Mesodermal cell (in vitro differentiated cells): ENCODE data around the gene CNN3.

Experiments used
- H3K27ac ChIP-seq: 2 replicates; pipeline ENCODE4 v1.7.0; 2013; ENCODE audit warnings: mild to moderate bottlenecking, low read depth, low read length, moderate library complexity; ENCODE audit not compliant: severe bottlenecking
- H3K36me3 ChIP-seq: 2 replicates; pipeline ENCODE4 v1.7.1; 2013; ENCODE audit warnings: mild to moderate bottlenecking, low read length, moderate library complexity; ENCODE audit not compliant: control insufficient read depth, insufficient read depth
- H3K4me1 ChIP-seq: one replicate; pipeline ENCODE4 v1.7.1; 2013; ENCODE audit warnings: mild to moderate bottlenecking, low read length; ENCODE audit not compliant: insufficient read depth, control insufficient read depth, poor library complexity, severe bottlenecking
- H3K4me3 ChIP-seq: 2 replicates; pipeline ENCODE4 v1.7.0; 2013; ENCODE audit warnings: low read length, control low read depth, mild to moderate bottlenecking; ENCODE audit not compliant: insufficient read depth, poor library complexity, severe bottlenecking; ENCODE audit errors: extremely low read depth
- H3K9me3 ChIP-seq: 2 replicates; pipeline ENCODE4 v1.7.1; 2013; ENCODE audit warnings: mild to moderate bottlenecking, low read length, moderate library complexity; ENCODE audit not compliant: control insufficient read depth
- WGBS, 2 experiments: methylation state at CpG; one replicate each; pipeline ENCODE4 v1.1.5; 2013; ENCODE audit warnings: missing lambda C conversion rate in 2 of 2; ENCODE audit not compliant: insufficient coverage in 2 of 2; 5-methylcytosine and 5-hydroxymethylcytosine counted together

Gene CNN3

GRCh38 chr1:94856004-94856403 is 70.9 kb downstream of the CNN3 start:
- Histone ChIP-seq H3K4me3 (no peak overlapping the region), H3K27ac (no peak overlapping the region), H3K4me1 (peaks cover 6% of the 10 kb centered on the region), H3K9me3 (no peaks in the 10 kb centered on the region), H3K36me3 (no peaks in the 10 kb centered on the region)
- no CpG with 5 or more reads among the region's 5 CpGs for WGBS, 2 experiments

DNA sequence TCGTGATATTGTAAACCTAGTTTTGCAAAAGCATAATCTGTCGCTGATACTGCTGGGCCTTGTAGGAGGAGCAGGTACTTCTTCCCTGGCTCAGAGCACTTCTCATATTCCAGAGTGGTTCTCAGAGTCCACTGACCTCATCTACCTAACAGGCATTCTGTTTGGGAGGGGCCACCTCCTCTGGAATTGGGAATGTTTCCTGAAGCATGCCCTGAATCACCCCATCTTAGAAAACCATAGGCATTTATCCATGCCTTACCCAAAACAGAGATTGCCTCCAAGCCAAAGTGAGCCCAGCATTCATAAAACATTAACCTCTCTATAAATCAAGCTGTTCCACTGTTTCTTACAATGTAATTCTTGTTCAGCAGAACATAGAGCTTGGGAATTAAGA is 71.6 kb downstream of the CNN3 start:
- H3K27ac ChIP-seq: no peak overlapping the region
- 88 to 96% methylated on average over 2 of the region's 2 CpGs for WGBS, 2 experiments
- no peaks in the 10 kb centered on the region for H3K9me3 ChIP-seq
- no peak overlapping the region for H3K4me3 ChIP-seq
- peaks cover 6% of the 10 kb centered on the region for H3K4me1 ChIP-seq
- no peaks in the 10 kb centered on the region for H3K36me3 ChIP-seq

DNA sequence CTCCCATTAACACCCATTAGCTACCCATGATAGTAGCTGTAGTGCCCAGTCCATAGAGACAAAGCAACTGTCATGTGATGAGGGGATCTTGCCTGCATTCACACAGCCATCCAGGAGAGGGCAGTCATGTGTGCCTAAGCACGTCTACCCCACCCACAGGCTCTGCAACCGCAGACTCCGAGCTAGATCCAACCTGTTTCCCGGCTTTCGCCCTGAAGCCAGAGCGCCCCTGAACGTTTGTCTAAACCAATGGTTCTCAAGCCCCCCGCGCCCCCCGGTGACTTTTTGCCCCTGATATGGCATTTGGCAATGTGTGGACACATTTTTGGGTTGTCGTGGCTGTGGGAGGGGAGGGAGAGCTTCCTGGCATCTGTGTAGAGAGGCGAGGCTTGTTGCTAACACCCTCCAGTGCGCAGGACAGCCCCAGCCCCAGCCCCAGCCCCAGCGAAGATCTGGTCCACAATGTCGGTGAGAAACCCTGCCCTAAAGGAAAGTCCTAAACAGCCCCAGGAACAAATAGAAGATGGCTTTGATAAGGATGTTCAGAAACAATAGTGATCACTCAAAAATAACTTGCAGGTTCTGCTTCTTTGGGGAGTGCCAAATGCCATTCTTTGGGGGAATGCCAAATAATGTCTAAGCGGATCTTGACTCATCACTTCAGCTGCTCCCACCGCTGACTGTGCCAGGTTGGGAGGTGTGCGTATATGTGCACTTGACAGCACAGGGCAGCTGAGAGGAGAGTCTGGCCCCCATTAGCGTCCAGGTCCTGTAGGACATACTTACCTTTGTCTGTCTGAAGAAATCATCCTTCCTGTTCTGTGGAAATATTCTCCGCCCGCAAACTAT is 72.2 kb downstream of the CNN3 start:
- H3K36me3 ChIP-seq: no peaks in the 10 kb centered on the region
- peaks cover 6% of the 10 kb centered on the region for H3K4me1 ChIP-seq
- 33 to 36% methylated on average over 16 to 17 of the region's 21 CpGs for WGBS, 2 experiments
- H3K27ac ChIP-seq: no peak overlapping the region
- H3K4me3 ChIP-seq: peak overlapping the region; percentile 20
- H3K9me3 ChIP-seq: no peaks in the 10 kb centered on the region

GRCh38 chr1:94852788-94853187 is 74.1 kb downstream of the CNN3 start:
- Histone ChIP-seq H3K4me3 (no peak overlapping the region), H3K4me1 (peaks cover 9% of the 10 kb centered on the region), H3K27ac (no peak overlapping the region), H3K9me3 (no peaks in the 10 kb centered on the region), H3K36me3 (no peaks in the 10 kb centered on the region)
- 72 to 89% methylated on average over 2 of the region's 2 CpGs for WGBS, 2 experiments

- 100% methylated on average over 1 of the region's 1 CpG; no CpG with 5 or more reads in 1 of the 2 experiments for WGBS, 2 experiments
- no peaks in the 10 kb centered on the region for H3K9me3 ChIP-seq
Measured at GRCh38 chr1:94851571-94851970, 75.3 kb downstream of the CNN3 start.

More at GRCh38 chr1:94851571-94851970, 75.3 kb downstream of the CNN3 start:
- Histone ChIP-seq H3K27ac (no peak overlapping the region), H3K4me1 (peaks cover 9% of the 10 kb centered on the region), H3K36me3 (no peaks in the 10 kb centered on the region), H3K4me3 (no peak overlapping the region)
